GM19351 (cell line): ENCODE measurements around the gene LCN1.

ENCODE experiments used
- ATAC-seq: cut with Tn5 transposase; IDR thresholded peaks from one replicate; pipeline ENCODE4 v1.9.1; 2021; ENCODE audit warnings: mild to moderate bottlenecking, moderate library complexity; ENCODE audit not compliant: unreplicated experiment

Gene LCN1

DNA sequence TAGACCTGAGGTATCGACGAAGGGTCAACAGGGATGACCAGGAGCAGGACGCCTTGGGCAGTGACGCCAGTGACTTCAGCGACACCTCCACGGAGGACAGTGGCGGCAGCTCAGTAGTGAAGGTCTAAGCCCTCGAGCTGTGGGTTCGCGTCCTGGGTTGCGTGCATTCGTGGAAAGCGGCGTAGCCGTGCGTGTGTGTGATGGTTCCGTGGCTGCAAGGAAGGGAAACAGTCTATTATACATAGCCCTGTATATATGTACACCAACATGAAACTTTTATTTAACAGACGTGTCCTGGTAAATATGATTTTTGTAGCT lies 33.3 kb upstream of the LCN1 start:
- ATAC-seq, result no peak

DNA sequence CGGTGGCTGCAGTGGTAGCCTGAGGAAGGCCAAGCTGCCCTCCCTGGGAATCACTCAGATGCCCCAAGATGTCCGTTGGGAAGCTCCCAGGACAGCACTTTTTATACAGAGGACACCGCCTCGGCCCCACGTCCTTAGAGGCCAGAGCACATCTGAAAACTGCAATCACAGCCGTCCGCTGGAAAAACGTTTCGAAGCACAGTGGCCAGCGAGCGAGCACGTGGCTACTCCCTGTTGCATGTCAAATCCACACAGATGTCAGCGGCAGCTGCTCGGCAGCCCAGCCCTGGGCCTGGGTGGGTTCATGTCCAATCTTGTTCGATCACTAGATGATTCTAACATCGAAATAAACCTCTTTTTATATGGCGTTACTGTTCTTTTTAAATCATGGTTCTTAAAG lies 32.7 kb upstream of the LCN1 start:
- ATAC-seq, result no peak

DNA sequence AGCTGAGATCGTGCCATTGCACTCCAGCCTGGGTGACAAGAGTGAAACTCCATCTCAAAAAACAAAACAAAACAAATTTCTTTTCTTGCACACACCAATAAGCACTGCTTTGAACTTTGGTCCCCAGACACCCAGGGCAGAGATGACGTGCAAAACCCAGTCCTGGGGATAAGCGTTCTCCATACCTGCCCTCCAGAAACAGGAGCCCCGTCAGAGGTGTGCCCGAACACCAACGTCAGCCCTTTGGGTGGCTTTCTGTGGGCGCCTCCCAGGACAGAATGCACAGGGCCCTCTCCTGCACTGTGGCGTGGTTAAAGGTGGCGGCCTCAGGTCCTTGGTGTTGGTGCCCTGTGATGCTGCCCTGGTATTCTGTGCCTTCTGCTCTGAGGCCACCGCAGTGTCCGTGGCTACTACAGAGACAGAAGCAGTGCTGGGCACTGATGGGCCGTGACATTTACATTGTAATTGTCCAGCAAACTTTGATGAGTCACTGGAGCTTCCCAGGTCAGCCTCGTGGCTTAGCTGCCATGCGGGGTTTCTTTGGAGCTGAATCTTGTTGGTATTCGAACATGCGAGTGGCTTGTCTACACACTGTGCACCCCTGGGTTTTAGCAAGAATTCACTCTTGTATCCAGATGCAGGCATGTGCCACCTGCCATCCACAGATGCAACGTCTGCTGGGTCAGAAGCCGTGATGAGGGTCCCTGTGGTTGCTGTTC lies 31.9 kb upstream of the LCN1 start:
- no peak for ATAC-seq

DNA sequence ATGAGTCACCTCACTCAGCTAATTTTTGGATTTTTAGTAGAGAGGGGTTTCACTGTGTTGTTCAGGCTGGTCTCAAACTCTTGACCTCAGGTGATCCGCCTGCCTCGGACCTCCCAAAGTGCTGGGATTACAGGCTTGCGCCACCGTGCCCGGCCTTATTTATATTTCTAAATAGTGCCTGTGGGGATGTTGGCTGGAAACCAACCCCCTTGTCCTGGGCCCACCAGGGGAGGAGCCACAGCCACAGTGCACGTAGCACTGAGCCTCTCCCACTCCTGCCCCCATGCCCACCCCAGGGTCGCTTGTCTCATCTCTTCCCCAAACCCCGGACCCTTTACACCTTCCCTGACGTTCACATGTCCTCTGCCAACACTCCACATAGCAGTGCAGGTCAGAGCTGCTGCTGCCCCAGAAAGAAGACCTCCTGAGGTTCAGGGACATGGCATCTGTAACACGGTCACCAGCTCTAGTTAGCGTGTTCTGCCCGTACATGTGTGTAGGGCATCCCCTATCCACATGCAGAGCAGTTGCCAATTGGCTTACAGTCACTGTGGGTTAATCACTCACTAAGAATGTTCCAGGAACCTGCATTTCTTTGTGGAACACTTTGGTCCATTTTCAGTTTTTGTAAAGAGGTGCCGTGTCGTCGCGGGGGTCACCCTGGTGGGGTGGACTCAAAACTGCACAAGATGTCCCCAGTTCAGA lies 30.9 kb upstream of the LCN1 start:
- ATAC-seq, result no peak

DNA sequence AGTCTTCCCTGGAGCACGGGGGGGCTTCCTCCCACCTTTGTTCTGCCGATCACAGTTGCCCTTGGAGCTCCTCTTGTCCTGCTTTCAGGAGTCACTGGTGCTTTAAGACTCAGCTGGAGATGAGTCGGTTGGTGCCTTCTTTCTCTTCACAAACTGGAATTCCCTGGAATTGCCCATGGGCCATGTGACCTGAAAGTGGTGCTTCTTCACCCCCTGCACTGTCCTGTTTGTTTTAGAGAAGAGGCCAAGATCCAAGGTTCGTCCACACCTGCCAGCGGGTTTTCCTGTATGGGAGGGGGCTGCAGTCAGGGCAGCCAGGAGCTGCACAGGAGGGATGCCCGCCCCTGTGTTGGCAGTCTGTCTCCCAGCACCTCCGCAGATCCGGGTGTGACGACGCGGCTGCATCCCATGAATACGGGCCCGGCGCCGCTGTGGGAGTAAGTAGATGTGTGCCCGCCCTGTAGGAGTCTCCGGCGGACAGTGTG lies 30.2 kb upstream of the LCN1 start:
- ATAC-seq, result no peak

DNA sequence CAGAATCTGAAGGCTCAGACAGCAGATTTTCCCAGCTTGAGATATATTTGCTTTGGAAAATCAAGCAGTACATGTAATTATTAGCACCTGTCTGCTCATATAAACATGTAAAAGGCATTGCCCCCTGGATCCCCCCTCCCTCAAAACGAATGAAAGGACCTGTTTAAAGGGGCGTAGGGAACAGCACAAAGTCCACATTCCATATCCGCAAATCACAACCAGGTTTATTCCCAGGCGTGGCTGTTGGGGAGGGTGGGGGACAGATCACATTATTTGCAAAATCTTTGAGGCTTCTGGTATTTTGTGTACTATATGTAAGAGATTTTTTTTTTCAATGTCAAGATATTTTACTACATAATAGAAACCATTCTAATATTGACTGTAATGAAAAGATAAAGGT lies 29.5 kb upstream of the LCN1 start:
- no peak for ATAC-seq

DNA sequence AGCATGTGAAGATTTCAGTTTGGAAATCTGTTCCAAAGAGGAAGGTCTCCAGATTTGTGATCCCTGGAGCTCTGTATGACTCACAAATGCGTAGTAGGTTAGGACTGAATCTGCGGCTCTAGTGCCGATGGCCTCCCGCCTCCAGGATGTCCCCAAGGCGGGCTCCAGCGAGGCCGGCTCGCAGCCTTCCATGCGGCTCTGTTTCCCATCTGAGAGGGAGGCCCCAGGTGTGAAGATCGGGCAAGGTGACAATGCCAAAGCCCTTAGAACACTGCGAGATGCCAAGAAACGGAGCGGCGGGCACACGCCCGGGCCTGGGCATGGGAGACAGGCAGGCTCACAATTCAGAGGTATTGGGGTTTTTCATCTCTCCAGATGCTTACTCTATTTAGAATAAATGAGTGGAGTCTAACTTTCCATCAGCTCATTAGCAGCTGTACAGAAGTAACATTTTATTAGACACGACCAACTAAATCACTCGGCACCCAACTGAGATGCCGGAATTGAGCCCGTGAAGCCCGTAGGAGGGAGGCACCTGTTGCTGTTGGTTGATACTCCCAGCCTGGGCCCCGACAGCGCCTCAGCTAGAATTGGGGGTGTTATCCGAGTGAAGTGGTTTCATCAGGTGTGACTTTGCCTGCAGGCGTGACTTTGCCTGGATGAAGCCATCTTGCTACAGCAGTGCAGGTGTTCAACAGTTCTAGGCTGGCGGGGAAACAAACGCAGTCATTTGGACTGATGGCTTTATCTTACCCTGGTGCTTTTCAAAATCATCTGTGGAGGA lies 28.2 kb upstream of the LCN1 start:
- ATAC-seq, result no peak

DNA sequence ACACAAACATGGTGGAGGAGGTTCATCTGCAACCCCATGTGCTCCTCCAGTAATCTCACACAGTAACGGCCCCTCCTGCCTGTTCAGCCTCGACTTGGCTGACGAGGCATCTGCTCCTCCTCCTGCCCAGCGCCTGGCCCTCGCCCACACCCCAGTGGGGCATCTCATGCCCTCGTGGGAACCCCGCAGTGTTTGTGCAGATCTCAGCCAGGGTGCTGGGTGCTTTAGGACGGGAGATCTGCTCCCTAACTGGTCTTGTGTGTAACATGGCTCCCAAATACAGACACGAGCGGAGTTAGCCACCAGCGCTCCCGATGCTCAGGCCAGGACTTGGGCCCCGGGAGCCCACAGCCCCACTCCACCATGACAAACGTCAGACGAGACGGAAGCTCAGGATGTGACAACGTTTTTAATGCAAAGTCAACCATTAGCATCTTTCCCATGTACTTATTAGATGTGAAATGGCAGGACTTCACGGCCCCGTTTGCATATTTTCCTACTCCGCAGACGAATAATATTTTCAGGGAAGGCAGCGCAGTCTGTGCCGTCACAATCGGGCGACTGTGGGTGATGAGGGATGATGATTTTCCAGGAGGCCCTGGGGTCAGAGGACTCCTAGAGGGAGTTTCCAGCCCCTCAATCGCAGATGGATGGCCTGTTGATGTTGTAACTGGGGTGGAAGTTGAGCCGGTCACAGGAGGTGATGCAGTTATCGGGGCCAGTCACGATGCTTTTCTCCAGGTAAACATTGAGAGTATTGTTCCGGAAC lies 26.3 kb upstream of the LCN1 start:
- no peak for ATAC-seq

DNA sequence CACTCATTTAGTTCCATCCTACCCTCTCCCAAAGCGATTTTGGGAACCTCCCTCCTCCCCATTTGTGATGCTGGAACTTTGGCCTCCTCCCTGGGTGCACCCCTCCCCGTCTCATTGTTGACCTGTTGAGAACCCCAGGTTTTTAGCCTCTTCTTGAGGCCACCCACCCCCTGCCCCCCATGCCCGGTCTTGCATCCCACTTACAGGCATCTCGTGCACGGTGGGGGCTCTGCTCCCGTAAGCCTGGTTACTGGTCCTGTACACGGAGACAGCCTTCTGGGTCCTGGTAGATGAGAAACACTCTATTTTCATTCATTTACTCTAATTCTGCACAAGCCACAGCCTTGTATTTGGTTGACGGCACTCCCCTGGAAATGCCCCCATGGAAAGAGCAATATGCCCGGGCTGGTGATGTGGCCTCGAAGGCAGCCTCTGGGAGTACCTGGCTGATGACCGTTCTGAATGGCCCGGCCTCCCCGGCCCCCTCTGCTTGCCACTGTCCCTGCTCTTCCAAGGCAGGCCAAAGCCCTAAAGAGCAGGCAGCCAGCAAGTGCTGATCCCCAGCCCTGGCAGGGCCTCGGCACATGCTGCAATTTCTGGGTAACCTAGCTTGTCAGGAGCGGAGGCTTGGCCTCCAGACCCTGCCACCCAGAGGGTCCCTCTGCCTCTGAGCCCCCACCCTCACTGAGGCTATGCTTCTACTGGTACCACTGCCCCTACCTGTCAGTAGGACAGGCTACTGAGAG lies 22.7 kb upstream of the LCN1 start:
- ATAC-seq, result no peak

DNA sequence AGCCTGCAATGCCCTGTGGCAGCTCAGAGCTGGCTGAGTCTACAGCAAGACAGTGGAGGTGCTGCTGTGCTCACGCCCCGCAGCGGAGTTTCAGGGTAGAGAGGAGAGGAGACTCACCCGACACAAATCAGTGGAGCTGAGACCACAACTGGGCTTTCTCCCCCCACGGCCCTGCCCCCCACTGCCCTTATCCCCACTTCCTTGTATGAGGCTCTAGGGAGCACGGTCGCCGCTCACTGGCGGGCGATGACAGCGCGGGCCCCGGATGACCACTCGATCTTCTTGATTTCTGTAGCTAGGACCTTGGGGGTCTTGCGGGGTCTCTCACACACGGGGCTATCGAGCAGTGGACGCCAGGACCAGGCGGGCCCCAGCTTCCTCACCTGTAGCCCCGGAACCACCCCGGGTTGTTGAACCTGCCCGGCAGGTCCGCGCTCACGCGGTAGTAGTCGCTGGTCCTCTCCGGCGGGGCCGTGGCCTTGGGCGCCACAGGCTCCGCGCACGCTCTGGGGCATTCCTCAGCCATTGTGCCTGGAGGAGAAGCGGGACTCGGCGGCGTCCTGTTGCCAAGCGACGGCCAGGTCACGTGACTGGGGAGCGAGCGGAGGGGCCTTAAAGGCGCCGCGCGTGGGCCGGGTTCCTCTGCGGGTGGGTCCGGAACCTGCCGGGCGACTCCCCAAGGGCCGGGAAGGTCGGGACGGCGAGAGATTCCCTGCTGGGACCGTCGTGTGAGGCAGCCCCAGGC lies 21.7 kb upstream of the LCN1 start:
- ATAC-seq, result peak; percentile 49

DNA sequence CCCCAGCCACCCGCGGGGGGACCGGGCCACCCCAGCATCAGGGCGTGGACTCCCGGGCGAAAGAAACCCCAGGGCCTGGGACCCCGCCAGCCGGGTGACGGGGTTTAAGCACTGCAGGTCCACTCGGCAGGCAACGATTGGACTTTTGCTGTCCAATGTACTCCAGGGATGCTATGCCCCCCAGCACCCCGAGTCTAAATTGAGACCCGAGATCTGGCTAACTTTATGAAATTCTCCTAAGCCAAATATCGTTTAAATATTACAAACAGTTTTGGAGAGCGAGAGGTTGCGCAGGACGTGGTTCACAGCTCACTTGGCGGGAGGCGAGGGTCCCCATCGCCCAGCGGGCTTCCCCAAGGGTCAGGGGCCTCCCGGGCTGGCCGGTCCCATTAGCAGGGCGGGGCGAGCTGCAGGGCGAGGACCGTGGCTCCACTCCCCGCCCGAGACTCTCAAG lies 21.1 kb upstream of the LCN1 start:
- no peak for ATAC-seq

DNA sequence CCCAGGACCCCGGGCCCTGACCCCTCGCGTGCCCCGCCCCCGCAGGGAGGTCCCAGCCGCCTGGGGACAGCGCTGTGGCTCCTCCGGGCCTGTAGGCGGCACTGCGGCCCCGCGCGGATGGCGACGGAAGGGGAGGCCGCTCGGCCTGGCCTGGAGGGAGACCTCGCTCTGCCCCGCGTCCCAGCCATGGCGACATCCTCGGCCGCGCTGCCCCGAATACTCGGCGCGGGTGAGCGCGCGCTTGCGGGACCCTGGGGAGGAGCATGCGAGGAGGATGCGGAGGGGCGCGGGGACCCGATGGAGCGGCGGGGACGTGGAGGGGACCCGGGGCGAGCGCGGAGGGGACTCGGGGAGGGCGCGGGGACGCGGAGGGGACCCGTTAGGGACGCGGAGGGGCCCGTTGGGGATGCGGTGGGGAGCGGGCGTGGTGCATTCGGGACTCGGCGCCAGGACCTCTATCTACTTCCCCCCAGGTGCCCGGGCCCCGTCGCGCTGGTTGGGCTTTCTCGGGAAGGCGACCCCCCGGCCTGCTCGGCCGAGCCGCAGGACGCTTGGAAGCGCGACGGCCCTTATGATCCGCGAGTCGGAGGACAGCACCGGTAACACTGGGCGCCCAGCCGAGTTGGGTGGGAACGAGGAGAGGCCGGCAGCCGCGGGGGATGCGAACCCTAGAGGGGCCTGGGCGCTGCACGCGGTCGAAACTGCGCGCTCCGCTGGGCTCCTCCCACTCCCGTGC lies 20.5 kb upstream of the LCN1 start, which contains the start of gene MRPS2:
Gene MRPS2, plus strand, starts transcription at position 158 of the 736 bp plus-strand sequence. Its CDS starts 29 bp downstream, at position 187.
- peak; percentile 85 for ATAC-seq

DNA sequence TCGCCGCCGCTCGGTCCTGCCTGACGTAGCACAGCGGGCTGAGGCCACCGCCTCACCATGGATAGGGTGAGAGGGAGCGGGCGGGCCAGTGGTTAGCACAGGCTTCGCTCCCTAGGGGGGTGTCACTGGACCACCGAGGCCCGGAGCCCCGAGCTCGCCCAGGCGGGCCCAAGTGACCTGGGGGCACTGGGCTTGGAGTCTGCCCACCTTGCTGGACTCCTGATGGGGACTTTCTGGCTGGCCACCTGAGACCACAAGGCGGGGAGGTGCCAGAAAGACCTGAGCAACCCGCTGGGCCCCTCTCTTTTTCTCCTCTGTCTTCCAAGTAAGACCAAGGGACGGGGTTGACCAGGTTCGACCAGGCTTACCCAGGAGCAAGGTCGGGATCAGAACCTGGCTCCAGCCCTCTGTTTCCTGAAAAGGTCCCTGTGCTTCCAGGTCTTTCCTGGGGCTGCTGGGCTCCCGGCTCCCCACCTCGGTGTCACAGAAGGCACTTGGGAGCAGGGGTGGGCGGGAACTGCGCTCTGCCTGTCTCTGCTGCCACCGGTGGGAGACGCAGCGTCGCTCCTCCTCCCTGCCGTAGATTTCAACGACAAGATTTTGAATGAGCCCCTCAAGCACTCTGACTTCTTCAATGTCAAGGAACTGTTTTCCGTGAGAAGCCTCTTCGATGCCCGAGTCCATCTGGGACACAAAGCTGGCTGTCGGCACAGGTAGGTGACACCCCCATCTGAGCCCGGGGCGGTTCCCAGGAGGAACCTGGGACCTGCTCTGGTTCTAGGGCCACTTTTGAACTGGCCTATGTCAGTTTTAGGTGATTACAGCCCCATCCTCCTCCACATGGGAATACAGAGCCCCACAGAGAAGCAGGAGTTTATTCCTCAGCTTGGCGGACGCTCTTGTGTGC lies 19.7 kb upstream of the LCN1 start:
- no peak for ATAC-seq

DNA sequence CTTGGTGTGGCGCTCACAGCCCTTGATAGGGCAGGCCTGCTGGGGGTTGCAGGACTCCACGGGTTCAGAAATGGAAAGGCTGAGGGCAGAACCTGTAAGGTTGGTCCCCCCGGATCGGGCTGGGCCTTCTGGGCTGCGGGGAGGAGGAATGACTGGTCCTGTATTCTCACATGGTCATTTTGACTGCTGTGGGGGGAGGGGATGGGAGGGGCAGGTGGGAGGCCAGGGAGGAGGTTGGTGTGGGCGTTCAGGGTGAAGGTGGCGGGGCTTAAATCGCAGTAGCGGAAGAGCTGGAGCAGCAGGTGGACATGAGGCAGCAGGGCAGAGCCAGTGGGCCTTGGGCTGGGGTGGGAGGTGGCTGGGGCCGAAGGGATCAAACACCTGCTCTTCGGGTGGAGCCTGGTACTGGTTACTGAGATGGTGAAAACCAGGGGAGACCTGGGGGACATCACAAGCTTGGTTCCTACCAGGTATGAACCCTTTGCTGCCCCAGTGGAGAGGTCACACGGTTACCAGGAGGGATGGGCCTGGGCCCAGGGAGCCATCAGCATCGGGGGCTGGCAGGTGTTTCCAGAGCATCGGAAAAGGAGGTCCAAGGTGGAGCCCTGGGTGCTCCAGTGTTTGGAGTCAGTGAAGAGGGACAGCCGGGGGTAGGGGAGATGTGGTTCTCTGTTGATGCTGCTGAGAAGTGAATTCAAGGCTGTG lies 18.9 kb upstream of the LCN1 start:
- no peak for ATAC-seq

DNA sequence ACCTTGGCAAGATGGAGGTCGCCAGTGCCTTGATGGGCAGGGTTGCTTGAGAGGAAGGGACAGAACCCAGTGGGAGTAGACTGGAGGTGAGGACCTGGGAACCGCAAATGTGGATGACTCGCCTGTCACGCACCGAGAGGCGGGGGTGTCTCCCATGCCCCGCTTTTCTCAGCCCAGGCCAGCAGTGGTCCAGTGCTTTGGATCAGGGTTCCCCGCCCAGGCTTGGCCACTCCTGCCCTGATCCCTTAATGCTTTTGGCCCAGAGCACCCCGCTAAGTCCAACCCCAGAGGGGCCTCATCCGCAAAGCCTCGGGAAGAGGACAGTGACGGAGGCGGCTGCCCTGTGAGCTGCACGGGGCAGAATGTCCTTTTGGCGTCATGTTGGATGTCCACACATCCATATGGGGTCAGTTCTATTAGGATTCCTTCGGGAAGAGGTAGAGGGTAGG lies 18.3 kb upstream of the LCN1 start:
- no peak for ATAC-seq

DNA sequence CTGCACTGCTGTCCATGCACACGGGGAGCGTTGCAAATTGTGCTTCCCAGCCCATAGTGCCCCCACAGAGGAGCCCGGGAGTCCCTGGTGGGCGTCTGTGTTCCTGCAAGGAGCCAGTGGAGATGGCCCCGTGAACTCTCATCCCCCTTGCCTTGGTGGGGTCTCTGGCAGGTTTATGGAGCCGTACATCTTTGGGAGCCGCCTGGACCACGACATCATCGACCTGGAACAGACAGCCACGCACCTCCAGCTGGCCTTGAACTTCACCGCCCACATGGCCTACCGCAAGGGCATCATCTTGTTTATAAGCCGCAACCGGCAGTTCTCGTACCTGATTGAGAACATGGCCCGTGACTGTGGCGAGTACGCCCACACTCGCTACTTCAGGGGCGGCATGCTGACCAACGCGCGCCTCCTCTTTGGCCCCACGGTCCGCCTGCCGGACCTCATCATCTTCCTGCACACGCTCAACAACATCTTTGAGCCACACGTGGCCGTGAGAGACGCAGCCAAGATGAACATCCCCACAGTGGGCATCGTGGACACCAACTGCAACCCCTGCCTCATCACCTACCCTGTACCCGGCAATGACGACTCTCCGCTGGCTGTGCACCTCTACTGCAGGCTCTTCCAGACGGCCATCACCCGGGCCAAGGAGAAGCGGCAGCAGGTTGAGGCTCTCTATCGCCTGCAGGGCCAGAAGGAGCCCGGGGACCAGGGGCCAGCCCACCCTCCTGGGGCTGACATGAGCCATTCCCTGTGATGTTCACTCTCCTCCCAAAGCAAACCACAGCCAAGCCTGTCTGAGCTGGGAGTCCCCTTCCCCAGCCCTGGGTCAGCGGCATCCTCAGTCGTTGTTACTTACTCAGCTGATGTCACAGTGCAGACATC lies 17.6 kb upstream of the LCN1 start:
- ATAC-seq, result no peak
